Fibroblast of lung (primary cell): ENCODE measurements around the gene GNAT1.

Experiments used
- EZH2 ChIP-seq: IDR thresholded peaks from 2 replicates; pipeline ENCODE4 v1.5.1; 2012; ENCODE audit warnings: low read length, control low read depth, mild to moderate bottlenecking; ENCODE audit errors: missing control alignments
- TF ChIP-seq, protein P1 (sequence below), 2 donors: IDR thresholded peaks in 1 of 2; conservative IDR thresholded peaks in 1 of 2; 1 replicate in 1 of 2; 2 replicates in 1 of 2; pipeline ENCODE4 v1.5.1; 2011 to 2012; ENCODE audit warnings: low read length in 2 of 2, control low read depth in 1 of 2, inconsistent platforms in 1 of 2, low read depth in 1 of 2, mild to moderate bottlenecking in 1 of 2

DNA sequence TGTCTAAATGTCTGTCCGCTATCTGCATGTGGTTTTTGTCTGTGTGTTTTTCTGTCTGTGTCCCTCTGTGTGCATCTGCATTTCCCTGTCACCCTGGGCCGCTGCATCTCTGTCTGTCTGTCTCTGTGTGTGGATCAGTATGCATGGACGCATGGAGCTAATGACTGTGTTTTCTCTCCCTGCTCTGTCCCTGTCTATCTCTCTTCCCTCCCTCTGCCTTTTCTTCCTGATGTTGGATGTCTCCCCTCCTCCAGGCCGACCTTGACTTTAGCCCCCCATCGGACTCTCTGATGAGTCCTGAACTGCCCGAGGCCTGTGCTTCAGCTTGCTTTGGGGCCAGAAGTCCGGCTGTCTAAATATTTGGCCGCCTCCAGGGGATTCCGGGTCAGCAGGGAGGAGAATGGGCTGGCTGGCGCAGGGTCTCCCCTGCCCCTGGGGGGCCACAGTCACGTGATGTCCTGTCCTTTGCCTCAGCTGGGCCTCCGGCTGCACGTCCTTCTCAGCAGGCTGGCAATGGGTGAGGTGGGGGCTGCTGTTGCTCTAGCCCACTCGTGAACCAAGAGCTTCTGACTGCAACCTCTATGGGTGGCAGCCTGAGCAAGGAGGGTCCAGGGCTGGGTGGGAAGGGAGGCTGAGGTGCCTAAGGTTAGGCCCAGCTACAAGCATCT, 17.4 kb downstream of the GNAT1 start:
- TF ChIP-seq, protein P1, sequence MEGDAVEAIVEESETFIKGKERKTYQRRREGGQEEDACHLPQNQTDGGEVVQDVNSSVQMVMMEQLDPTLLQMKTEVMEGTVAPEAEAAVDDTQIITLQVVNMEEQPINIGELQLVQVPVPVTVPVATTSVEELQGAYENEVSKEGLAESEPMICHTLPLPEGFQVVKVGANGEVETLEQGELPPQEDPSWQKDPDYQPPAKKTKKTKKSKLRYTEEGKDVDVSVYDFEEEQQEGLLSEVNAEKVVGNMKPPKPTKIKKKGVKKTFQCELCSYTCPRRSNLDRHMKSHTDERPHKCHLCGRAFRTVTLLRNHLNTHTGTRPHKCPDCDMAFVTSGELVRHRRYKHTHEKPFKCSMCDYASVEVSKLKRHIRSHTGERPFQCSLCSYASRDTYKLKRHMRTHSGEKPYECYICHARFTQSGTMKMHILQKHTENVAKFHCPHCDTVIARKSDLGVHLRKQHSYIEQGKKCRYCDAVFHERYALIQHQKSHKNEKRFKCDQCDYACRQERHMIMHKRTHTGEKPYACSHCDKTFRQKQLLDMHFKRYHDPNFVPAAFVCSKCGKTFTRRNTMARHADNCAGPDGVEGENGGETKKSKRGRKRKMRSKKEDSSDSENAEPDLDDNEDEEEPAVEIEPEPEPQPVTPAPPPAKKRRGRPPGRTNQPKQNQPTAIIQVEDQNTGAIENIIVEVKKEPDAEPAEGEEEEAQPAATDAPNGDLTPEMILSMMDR (conservative IDR thresholded peaks at IDR 0.05 in 1 of 2, IDR thresholded peaks at IDR 0.05 in 1 of 2; ENCODE audit: low read depth in 1 of 2, low read length in 2 of 2) = no peak
- TF ChIP-seq EZH2 = no peak
